ENCODE measurements around the gene PPM1M.

The PPM1M gene

GRCh38 chr3:52298149-52299098 lies 52.9 kb downstream of the PPM1M start:
- no peak for DNase-seq

- no peak for DNase-seq
These were observed 53.8 kb downstream of the PPM1M start for GRCh38 chr3:52299247-52299878.
